ENCODE measurements around the gene TRIM54.

TRIM54 gene

GRCh38 chr2:27307287-27307544, 25.0 kb downstream of the TRIM54 start:
- H3K4me1 ChIP-seq (ENCODE audit: control insufficient read depth, insufficient read depth, low read length), result no peaks in the 10 kb centered on the region
- no peak overlapping the region for H3K4me3 ChIP-seq (ENCODE audit: low read depth, low read length)
- no peak overlapping the region for H3K27ac ChIP-seq (ENCODE audit: extremely low read depth, low read depth, low read length)
- TF ChIP-seq ZNF157 (tag by site-specific recombination; IDR thresholded peaks at IDR 0.05), result 0 out of 2 replicates have a peak, but pooled peaks have one; percentile 43
- no peak for TF ChIP-seq ZNF596 (tag by site-specific recombination; IDR thresholded peaks at IDR 0.05)
- TF ChIP-seq ZNF391 (tag by site-specific recombination; IDR thresholded peaks at IDR 0.05; ENCODE audit: borderline replicate concordance, low read depth), result no peak
- no peaks in the 10 kb centered on the region for H3K9me3 ChIP-seq (ENCODE audit: control insufficient read depth, insufficient read depth, low read depth, low read length)
- POLR2A ChIA-PET, result no interaction called here
- H3K36me3 ChIP-seq (ENCODE audit: control insufficient read depth in 2 of 2, insufficient read depth in 1 of 2, low read length in 2 of 2), result peaks cover 0 to 27% of the 10 kb centered on the region in 2 experiments; a peak in 2 of 3 replicates
- CTCF ChIA-PET, result no interaction called here

GRCh38 chr2:27307545-27308358, 25.5 kb downstream of the TRIM54 start:
- no peak for TF ChIP-seq PRDM1 (tag by site-specific recombination; IDR thresholded peaks at IDR 0.05)
- TF ChIP-seq ZNF274 (IDR thresholded peaks at IDR 0.05; ENCODE audit: low read length), result no peak
- no peak for TF ChIP-seq ZNF274 (tag by site-specific recombination; IDR thresholded peaks at IDR 0.05; ENCODE audit: borderline replicate concordance)
- no peak for TF ChIP-seq ZFP3 (tag by site-specific recombination; IDR thresholded peaks at IDR 0.05; ENCODE audit: low read depth)
- no peak for TF ChIP-seq ZNF561 (tag by site-specific recombination; IDR thresholded peaks at IDR 0.05; ENCODE audit: borderline replicate concordance)
- Histone ChIP-seq H3K36me3 (ENCODE audit: control insufficient read depth in 2 of 2, insufficient read depth in 1 of 2, low read length in 2 of 2) (peaks cover 0 to 29% of the 10 kb centered on the region in 2 experiments; a peak in 2 of 3 replicates), H3K4me3 (ENCODE audit: low read depth, low read length) (no peak overlapping the region), H3K9me3 (ENCODE audit: control insufficient read depth, insufficient read depth, low read depth, low read length) (no peaks in the 10 kb centered on the region), H3K4me1 (ENCODE audit: control insufficient read depth, insufficient read depth, low read length) (no peaks in the 10 kb centered on the region), H3K27ac (ENCODE audit: extremely low read depth, low read depth, low read length) (no peak overlapping the region)
- ChIA-PET CTCF (interaction anchor here (0.8 kb wide), 1 partner anchor 13 kb away, joined by 4 read pairs; no protein-coding TSS in a partner anchor), POLR2A (interaction anchor here (1.4 kb wide), 1 partner anchor 15 kb away, joined by 4 read pairs; the partner anchor contains the start of gene MPV17)

GRCh38 chr2:27308359-27308881, 26.2 kb downstream of the TRIM54 start, which contains the start of gene UCN:
UCN (minus strand) TSS chr2:27308445; CDS start chr2:27307895, 550 bp downstream.
- Histone ChIP-seq H3K4me1 (ENCODE audit: control insufficient read depth, insufficient read depth, low read length) (no peaks in the 10 kb centered on the region), H3K4me3 (ENCODE audit: low read depth, low read length) (no peak within 1 kb of the TSS), H3K9me3 (ENCODE audit: control insufficient read depth, insufficient read depth, low read depth, low read length) (no peaks in the 10 kb centered on the region), H3K36me3 (ENCODE audit: control insufficient read depth in 2 of 2, insufficient read depth in 1 of 2, low read length in 2 of 2) (peaks cover 0 to 29% of the 10 kb centered on the region in 2 experiments; a peak in 2 of 3 replicates), H3K27ac (ENCODE audit: extremely low read depth, low read depth, low read length) (no peak within 1 kb of the TSS)
- ChIA-PET CTCF (interaction anchor here (0.8 kb wide), 1 partner anchor 12 kb away, joined by 4 read pairs; no protein-coding TSS in a partner anchor), POLR2A (interaction anchor here (0.8 to 1.4 kb wide), 2 partner anchors 14 to 61 kb away, joined by 3 to 4 read pairs; partner anchors contain the start of gene MPV17)
- TF ChIP-seq ZFP69B (tag by site-specific recombination; IDR thresholded peaks at IDR 0.05) (peak; percentile 73), ZNF692 (tag by site-specific recombination; IDR thresholded peaks at IDR 0.05) (peak; percentile 95), ZIC2 (tag by site-specific recombination; IDR thresholded peaks at IDR 0.05) (peak; percentile 49), REST (tag by site-specific recombination; IDR thresholded peaks at IDR 0.05) (peak; percentile 94), SP2 (tag by site-specific recombination; IDR thresholded peaks at IDR 0.05) (no peak)
